ENCODE data around the gene GOSR1. TPM values are rescaled to one million over a fixed set of nuclear protein-coding genes. Genes with fewer than 3 reads are reported as not detected.
"Not testable (repeated sequence)": the region's sequence is repeated elsewhere in the genome, so short reads cannot be mapped to it uniquely, and the experiment has no call there.

Gene GOSR1
- total RNA-seq, 1 donor from 2014 or later, result 64.3 TPM

DNA sequence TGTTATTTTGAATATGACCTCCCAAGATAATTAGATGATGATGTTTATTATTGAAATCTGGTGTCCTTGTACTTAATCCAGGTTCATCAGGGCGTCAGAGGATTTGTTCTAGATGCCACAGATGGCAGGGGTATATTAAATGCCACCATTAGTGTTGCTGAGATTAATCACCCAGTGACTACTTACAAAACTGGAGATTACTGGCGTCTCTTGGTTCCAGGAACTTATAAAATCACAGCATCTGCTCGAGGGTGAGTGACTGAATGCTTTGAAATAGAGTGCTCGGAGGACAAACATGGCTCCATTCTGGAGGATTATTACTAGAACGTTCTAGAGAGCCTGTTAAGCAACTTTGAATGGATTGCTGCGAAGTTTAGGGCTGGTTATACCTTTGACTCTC is 33.5 kb upstream of the GOSR1 start:
- H3K27ac Mint-ChIP-seq, result no peak overlapping the region
- peaks cover 17% of the 10 kb centered on the region for H3K36me3 Mint-ChIP-seq
- H3K27me3 Mint-ChIP-seq (ENCODE audit: low read depth), result no peaks in the 10 kb centered on the region
- no peak for DNase-seq (ENCODE audit: low spot score in 2 of 2, unreplicated experiment in 2 of 2)
- no peak overlapping the region for H3K4me3 Mint-ChIP-seq
- H3K9me3 Mint-ChIP-seq, result no peaks in the 10 kb centered on the region
- no peaks in the 10 kb centered on the region for H3K4me1 Mint-ChIP-seq
- TF ChIP-seq, protein P1, sequence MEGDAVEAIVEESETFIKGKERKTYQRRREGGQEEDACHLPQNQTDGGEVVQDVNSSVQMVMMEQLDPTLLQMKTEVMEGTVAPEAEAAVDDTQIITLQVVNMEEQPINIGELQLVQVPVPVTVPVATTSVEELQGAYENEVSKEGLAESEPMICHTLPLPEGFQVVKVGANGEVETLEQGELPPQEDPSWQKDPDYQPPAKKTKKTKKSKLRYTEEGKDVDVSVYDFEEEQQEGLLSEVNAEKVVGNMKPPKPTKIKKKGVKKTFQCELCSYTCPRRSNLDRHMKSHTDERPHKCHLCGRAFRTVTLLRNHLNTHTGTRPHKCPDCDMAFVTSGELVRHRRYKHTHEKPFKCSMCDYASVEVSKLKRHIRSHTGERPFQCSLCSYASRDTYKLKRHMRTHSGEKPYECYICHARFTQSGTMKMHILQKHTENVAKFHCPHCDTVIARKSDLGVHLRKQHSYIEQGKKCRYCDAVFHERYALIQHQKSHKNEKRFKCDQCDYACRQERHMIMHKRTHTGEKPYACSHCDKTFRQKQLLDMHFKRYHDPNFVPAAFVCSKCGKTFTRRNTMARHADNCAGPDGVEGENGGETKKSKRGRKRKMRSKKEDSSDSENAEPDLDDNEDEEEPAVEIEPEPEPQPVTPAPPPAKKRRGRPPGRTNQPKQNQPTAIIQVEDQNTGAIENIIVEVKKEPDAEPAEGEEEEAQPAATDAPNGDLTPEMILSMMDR (IDR thresholded peaks at IDR 0.05; ENCODE audit: unreplicated experiment), result no peak

DNA sequence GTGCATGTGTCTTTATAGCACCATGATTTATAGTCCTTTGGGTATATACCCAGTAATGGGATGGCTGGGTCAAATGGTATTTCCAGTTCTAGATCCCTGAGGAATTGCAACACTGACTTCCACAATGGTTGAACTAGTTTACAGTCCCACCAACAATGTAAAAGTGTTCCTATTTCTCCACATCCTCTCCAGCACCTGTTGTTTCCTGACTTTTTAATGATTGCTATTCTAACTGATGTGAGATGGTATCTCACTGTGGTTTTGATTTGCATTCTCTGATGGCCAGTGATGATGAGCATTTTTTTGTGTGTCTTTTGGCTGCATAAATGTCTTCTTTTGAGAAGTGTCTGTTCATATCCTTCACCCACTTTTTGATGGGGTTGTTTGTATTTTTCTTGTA is 30.6 kb upstream of the GOSR1 start:
- DNase-seq (ENCODE audit: low spot score in 2 of 2, unreplicated experiment in 2 of 2); H3K9me3 Mint-ChIP-seq; H3K4me1 Mint-ChIP-seq; H3K27ac Mint-ChIP-seq; H3K27me3 Mint-ChIP-seq (ENCODE audit: low read depth); H3K4me3 Mint-ChIP-seq: not testable (repeated sequence)
- H3K36me3 Mint-ChIP-seq, result peaks cover 24% of the 10 kb centered on the region

DNA sequence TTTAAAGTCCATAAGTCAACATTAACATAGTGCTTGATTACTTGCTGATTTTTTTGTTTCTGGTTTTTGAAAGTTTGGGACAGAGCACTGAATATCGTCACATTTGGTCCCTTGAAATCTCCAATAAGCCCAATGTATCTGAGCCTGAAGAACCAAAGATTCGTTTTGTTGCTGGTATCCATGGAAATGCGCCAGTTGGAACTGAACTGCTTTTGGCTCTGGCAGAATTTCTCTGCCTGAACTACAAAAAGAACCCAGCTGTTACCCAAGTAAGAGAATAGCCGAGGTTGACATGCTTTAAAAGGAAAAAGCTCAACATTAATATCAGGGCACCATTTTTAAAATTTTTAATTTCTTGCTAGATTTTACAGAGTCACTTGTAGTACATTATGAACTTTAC is 27.7 kb upstream of the GOSR1 start:
- no peak for DNase-seq (ENCODE audit: low spot score in 2 of 2, unreplicated experiment in 2 of 2)
- Mint-ChIP-seq H3K36me3 (peaks cover 40% of the 10 kb centered on the region), H3K27ac (no peak overlapping the region), H3K9me3 (peaks cover 5% of the 10 kb centered on the region), H3K27me3 (ENCODE audit: low read depth) (no peaks in the 10 kb centered on the region), H3K4me1 (no peaks in the 10 kb centered on the region), H3K4me3 (no peak overlapping the region)
- TF ChIP-seq, protein P1 (IDR thresholded peaks at IDR 0.05; ENCODE audit: unreplicated experiment), result no peak

DNA sequence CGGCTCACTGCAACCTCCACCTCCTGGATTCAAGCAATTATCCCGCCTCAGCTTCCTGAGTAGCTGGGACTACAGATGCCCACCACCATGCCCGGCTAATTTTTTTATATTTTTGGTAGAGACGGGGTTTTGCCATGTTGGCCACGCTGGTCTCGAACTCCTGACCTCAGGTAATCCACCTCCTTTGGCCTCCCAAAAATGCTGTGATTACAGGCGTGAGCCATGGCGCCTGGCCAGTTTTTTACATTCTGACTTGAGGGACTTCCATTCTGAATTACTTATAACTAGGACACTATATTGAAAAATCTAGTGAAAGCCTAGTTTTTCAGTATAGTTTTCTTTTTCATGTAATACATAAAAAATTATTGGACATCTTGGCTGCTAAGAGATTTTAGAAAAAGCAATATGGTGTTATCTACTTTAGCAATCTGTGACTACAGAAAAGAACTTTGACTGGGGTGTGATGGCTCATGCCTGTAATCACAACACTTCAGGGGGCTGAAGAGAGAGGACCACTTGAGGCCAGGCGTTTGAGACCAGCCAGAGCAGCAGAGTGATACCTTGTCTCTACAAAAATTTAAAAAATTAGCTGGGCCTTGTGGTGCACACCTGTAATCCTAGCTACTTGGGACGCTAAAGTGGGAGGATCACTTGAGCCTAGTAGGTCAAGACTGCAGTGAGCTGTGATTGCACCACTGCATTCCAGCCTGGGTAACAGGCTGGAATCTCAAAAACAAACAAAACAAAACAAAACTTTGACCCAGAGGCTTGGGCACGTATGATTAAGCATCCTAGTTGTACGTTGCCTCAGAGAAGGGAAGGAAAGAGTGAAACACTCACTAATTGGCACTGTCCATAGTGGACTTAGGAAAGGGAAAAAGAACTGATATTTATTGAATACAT is 26.8 kb upstream of the GOSR1 start:
- no peak for DNase-seq (ENCODE audit: low spot score in 2 of 2, unreplicated experiment in 2 of 2)
- Mint-ChIP-seq H3K36me3 (peaks cover 40% of the 10 kb centered on the region), H3K4me3 (no peak overlapping the region), H3K9me3 (peaks cover 7% of the 10 kb centered on the region), H3K27ac (no peak overlapping the region), H3K4me1 (no peaks in the 10 kb centered on the region), H3K27me3 (ENCODE audit: low read depth) (no peaks in the 10 kb centered on the region)
- TF ChIP-seq, protein P1 (IDR thresholded peaks at IDR 0.05; ENCODE audit: unreplicated experiment), result no peak

DNA sequence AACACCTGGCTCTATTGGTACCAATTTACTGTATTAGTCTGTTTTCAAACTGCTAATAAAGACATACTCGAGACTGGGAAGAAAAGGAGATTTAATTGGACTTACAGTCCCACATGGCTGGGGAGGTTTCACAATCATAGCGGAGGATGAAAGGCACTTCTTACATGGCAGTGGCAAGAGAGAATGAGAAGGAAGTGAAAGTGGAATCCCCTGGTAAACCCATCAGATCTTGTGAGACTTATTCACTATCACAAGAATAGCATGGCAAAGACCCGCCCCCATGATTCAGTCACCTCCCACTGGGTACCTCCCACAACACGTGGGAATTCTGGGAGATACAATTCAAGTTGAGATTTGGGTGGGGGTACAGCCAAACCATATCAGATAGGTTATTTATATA is 22.6 kb upstream of the GOSR1 start:
- no peak for DNase-seq (ENCODE audit: low spot score in 2 of 2, unreplicated experiment in 2 of 2)
- Mint-ChIP-seq H3K4me3 (no peak overlapping the region), H3K9me3 (peaks cover 7% of the 10 kb centered on the region), H3K27me3 (ENCODE audit: low read depth) (no peaks in the 10 kb centered on the region), H3K36me3 (peaks cover 48% of the 10 kb centered on the region), H3K27ac (no peak overlapping the region), H3K4me1 (no peaks in the 10 kb centered on the region)
- TF ChIP-seq, protein P1 (IDR thresholded peaks at IDR 0.05; ENCODE audit: unreplicated experiment), result no peak

DNA sequence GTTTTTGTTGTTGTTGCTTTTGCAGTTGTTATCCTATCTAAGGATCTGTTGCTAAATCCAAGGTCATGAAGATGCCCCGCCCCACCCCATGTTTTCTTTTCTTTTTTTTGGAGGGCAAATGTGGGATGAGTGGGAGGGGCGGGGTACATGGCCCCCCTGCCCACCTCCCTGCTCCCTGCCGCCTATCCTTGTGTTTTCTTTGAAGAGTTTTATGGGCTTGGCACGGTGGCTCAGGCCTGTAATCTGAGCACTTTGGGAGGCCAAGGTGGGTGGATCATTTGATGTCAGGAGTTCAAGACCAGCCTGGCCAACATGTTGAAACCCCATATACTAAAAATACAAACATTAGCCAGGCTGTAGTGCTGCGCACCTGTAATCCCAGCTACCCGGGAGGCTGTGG is 18.8 kb upstream of the GOSR1 start:
- TF ChIP-seq, protein P1 (IDR thresholded peaks at IDR 0.05; ENCODE audit: unreplicated experiment), result no peak
- Mint-ChIP-seq H3K36me3 (peaks cover 50% of the 10 kb centered on the region), H3K4me1 (no peaks in the 10 kb centered on the region), H3K4me3 (no peak overlapping the region), H3K27ac (no peak overlapping the region), H3K9me3 (peaks cover 7% of the 10 kb centered on the region), H3K27me3 (ENCODE audit: low read depth) (no peaks in the 10 kb centered on the region)
- DNase-seq (ENCODE audit: low spot score in 2 of 2, unreplicated experiment in 2 of 2), result no peak

DNA sequence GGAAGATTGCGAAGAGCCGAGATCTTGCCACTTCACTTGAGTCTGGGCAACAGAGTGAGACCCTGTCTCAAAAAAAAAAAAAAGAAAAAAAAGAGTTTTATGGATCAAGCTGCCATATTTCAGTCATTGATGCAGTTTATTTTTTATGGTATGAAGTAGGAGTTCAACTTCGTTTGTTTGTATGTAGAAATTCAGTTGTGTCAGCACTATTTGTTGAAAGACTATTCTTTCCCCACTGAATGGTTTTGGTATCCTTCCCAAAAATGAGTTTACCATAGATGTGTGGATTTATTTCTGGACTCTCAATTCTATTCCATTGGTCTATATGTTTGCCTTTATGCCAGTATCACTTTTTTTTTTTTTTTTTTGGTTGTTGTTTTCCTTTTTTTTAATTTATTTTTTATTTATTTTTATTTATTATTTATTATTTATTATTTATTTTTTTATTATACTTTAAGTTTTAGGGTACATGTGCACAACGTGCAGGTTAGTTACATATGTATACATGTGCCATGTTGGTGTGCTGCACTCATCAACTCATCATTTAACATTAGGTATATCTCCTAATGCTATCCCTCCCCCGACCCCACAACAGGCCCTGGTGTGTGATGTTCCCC is 18.3 kb upstream of the GOSR1 start:
- not testable (repeated sequence) for H3K27ac Mint-ChIP-seq; H3K9me3 Mint-ChIP-seq; H3K27me3 Mint-ChIP-seq (ENCODE audit: low read depth); H3K4me1 Mint-ChIP-seq; DNase-seq (ENCODE audit: low spot score in 2 of 2, unreplicated experiment in 2 of 2); H3K4me3 Mint-ChIP-seq
- peaks cover 47% of the 10 kb centered on the region for H3K36me3 Mint-ChIP-seq

Measured in mesothelial cell of epicardium (in vitro differentiated cells).